Measurements from ENCODE around the gene FRMD4A.

GRCh38 chr10:14003517-14004184 is 327.1 kb downstream of the FRMD4A start:
- no peak for TF ChIP-seq YY1 (IDR thresholded peaks at IDR 0.05; ENCODE audit: low read depth)
- no peak for TF ChIP-seq RAD21 (IDR thresholded peaks at IDR 0.05; ENCODE audit: low read depth)
- no peak for TF ChIP-seq CEBPB (IDR thresholded peaks at IDR 0.05)
- TF ChIP-seq, protein P1, sequence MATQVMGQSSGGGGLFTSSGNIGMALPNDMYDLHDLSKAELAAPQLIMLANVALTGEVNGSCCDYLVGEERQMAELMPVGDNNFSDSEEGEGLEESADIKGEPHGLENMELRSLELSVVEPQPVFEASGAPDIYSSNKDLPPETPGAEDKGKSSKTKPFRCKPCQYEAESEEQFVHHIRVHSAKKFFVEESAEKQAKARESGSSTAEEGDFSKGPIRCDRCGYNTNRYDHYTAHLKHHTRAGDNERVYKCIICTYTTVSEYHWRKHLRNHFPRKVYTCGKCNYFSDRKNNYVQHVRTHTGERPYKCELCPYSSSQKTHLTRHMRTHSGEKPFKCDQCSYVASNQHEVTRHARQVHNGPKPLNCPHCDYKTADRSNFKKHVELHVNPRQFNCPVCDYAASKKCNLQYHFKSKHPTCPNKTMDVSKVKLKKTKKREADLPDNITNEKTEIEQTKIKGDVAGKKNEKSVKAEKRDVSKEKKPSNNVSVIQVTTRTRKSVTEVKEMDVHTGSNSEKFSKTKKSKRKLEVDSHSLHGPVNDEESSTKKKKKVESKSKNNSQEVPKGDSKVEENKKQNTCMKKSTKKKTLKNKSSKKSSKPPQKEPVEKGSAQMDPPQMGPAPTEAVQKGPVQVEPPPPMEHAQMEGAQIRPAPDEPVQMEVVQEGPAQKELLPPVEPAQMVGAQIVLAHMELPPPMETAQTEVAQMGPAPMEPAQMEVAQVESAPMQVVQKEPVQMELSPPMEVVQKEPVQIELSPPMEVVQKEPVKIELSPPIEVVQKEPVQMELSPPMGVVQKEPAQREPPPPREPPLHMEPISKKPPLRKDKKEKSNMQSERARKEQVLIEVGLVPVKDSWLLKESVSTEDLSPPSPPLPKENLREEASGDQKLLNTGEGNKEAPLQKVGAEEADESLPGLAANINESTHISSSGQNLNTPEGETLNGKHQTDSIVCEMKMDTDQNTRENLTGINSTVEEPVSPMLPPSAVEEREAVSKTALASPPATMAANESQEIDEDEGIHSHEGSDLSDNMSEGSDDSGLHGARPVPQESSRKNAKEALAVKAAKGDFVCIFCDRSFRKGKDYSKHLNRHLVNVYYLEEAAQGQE (IDR thresholded peaks at IDR 0.05; ENCODE audit: low read depth): no peak
- TF ChIP-seq USF1 (IDR thresholded peaks at IDR 0.05): no peak
- TF ChIP-seq TEAD4 (IDR thresholded peaks at IDR 0.05): no peak

All from Ishikawa (cell line).